Measurements from ENCODE around the gene FRMD4B.

DNA sequence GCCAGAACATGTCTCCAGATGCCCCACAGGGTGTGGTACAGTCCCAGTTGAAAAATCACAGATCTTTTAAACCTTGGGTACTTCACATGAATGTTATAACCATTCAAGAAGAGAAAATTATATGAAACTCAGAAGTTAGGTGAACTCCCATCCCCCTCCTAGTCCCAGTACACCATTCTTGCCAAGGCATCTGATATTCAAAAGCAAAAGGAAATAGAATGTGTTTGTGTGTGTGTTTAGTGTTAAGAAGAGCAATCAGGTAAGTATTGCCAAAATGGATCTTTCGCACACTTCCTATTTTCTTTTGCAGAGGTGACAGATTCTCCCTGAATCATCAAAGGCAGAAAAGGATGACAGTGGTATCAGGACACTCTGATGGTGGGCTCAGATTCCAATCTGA, 219.4 kb downstream of the FRMD4B start:
- TF ChIP-seq, protein P1, sequence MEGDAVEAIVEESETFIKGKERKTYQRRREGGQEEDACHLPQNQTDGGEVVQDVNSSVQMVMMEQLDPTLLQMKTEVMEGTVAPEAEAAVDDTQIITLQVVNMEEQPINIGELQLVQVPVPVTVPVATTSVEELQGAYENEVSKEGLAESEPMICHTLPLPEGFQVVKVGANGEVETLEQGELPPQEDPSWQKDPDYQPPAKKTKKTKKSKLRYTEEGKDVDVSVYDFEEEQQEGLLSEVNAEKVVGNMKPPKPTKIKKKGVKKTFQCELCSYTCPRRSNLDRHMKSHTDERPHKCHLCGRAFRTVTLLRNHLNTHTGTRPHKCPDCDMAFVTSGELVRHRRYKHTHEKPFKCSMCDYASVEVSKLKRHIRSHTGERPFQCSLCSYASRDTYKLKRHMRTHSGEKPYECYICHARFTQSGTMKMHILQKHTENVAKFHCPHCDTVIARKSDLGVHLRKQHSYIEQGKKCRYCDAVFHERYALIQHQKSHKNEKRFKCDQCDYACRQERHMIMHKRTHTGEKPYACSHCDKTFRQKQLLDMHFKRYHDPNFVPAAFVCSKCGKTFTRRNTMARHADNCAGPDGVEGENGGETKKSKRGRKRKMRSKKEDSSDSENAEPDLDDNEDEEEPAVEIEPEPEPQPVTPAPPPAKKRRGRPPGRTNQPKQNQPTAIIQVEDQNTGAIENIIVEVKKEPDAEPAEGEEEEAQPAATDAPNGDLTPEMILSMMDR (IDR thresholded peaks at IDR 0.05), result no peak
- TF ChIP-seq POLR2AphosphoS5 (IDR thresholded peaks at IDR 0.05) (no peak), POLR2A (IDR thresholded peaks at IDR 0.05; ENCODE audit: low read depth) (no peak)

All from esophagus muscularis mucosa (tissue), 3 donors.